ENCODE results near the gene CAPN10. TPM values are rescaled to one million over a fixed set of nuclear protein-coding genes. Genes with fewer than 3 reads are reported as not detected.

Gene CAPN10
- polyA plus RNA-seq, 1 donor (not counting 4 experiments of a cell fraction or from before 2014, with no cell fraction given): 7.1 TPM

DNA sequence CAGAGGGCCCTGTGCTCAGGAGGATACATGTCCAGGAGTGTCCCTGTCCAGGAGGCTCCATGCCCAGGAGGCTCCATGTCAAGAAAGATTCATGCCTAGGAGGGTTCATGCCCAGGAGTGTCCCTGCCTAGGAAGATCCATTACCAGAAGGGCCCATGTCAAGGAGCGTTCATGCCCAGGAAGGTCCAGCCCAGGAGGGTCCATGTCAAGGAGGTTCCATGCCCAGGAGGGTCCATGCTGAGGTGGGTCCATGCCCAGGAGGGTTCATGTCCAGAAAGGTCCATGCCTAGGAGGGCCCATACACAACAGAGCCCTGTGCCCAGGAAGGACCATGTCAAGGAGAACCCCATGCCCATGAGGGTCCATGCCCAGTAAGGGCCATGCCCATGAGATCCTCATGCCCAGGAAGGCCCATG, 45.8 kb downstream of the CAPN10 start:
- FAIRE-seq: no peak
- no peaks in the 10 kb centered on the region for H3K79me2 ChIP-seq (ENCODE audit: control insufficient read depth, insufficient read depth, low read length)
- H3K27ac ChIP-seq (ENCODE audit: control insufficient read depth, insufficient read depth, low read length): no peak overlapping the region
- H3K4me2 ChIP-seq (ENCODE audit: control insufficient read depth, extremely low read depth, insufficient read depth, low read depth, low read length): no peak overlapping the region
- no peaks in the 10 kb centered on the region for H3K36me3 ChIP-seq (ENCODE audit: control insufficient read depth in 2 of 2, extremely low read depth in 1 of 2, insufficient read depth in 2 of 2, low read length in 2 of 2)
- dilution Hi-C loops (cut with MboI; ENCODE audit: extremely low pct_ligation_motif_present, low sequenced_read_pairs): no loop called here
- peaks cover 3% of the 10 kb centered on the region for H3K9me3 ChIP-seq (ENCODE audit: control insufficient read depth, low read depth, low read length)
- DNase-seq (ENCODE audit: low read depth, low spot score): no peak
- no peaks in the 10 kb centered on the region for H3K4me1 ChIP-seq (ENCODE audit: control insufficient read depth, extremely low read depth, insufficient read depth, low read length)
- TF ChIP-seq, protein P1, sequence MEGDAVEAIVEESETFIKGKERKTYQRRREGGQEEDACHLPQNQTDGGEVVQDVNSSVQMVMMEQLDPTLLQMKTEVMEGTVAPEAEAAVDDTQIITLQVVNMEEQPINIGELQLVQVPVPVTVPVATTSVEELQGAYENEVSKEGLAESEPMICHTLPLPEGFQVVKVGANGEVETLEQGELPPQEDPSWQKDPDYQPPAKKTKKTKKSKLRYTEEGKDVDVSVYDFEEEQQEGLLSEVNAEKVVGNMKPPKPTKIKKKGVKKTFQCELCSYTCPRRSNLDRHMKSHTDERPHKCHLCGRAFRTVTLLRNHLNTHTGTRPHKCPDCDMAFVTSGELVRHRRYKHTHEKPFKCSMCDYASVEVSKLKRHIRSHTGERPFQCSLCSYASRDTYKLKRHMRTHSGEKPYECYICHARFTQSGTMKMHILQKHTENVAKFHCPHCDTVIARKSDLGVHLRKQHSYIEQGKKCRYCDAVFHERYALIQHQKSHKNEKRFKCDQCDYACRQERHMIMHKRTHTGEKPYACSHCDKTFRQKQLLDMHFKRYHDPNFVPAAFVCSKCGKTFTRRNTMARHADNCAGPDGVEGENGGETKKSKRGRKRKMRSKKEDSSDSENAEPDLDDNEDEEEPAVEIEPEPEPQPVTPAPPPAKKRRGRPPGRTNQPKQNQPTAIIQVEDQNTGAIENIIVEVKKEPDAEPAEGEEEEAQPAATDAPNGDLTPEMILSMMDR (optimal IDR thresholded peaks at IDR 0.05 in 1 of 3, IDR thresholded peaks at IDR 0.05 in 1 of 3, conservative IDR thresholded peaks at IDR 0.05 in 1 of 3; ENCODE audit: extremely low read depth in 1 of 3, insufficient read depth in 2 of 3, low read length in 3 of 3): no peak
- TF ChIP-seq EZH2 (IDR thresholded peaks at IDR 0.05; ENCODE audit: low read length): no peak
- no peak overlapping the region for H3K9ac ChIP-seq (ENCODE audit: control insufficient read depth, extremely low read depth, insufficient read depth, low read length)
- H3K9me1 ChIP-seq (ENCODE audit: control insufficient read depth, extremely low read depth, insufficient read depth, low read length): no peaks in the 10 kb centered on the region
- no peaks in the 10 kb centered on the region for H4K20me1 ChIP-seq (ENCODE audit: control insufficient read depth, extremely low read depth, insufficient read depth, low read length)
- no peak overlapping the region for H2AFZ ChIP-seq (ENCODE audit: control insufficient read depth, low read length)
- H3K27me3 ChIP-seq (ENCODE audit: control insufficient read depth, extremely low read depth, insufficient read depth, low read length): no peaks in the 10 kb centered on the region
- H3K4me3 ChIP-seq (ENCODE audit: control insufficient read depth in 2 of 3, extremely low read depth in 1 of 3, insufficient read depth in 2 of 3, low read depth in 1 of 3, low read length in 3 of 3): no peak overlapping the region

- Histone ChIP-seq H3K27ac (ENCODE audit: control insufficient read depth, insufficient read depth, low read length) (no peak overlapping the region), H3K9me3 (ENCODE audit: control insufficient read depth, low read depth, low read length) (peaks cover 3% of the 10 kb centered on the region), H3K27me3 (ENCODE audit: control insufficient read depth, extremely low read depth, insufficient read depth, low read length) (peaks cover 3% of the 10 kb centered on the region), H4K20me1 (ENCODE audit: control insufficient read depth, extremely low read depth, insufficient read depth, low read length) (no peaks in the 10 kb centered on the region), H3K4me3 (ENCODE audit: control insufficient read depth in 2 of 3, extremely low read depth in 1 of 3, insufficient read depth in 2 of 3, low read depth in 1 of 3, low read length in 3 of 3) (no peak overlapping the region), H3K79me2 (ENCODE audit: control insufficient read depth, insufficient read depth, low read length) (no peaks in the 10 kb centered on the region), H3K36me3 (ENCODE audit: control insufficient read depth in 2 of 2, extremely low read depth in 1 of 2, insufficient read depth in 2 of 2, low read length in 2 of 2) (no peaks in the 10 kb centered on the region), H3K4me1 (ENCODE audit: control insufficient read depth, extremely low read depth, insufficient read depth, low read length) (no peaks in the 10 kb centered on the region), H3K9ac (ENCODE audit: control insufficient read depth, extremely low read depth, insufficient read depth, low read length) (no peak overlapping the region), H3K4me2 (ENCODE audit: control insufficient read depth, extremely low read depth, insufficient read depth, low read depth, low read length) (no peak overlapping the region), H2AFZ (ENCODE audit: control insufficient read depth, low read length) (no peak overlapping the region), H3K9me1 (ENCODE audit: control insufficient read depth, extremely low read depth, insufficient read depth, low read length) (no peaks in the 10 kb centered on the region)
- FAIRE-seq (no peak), DNase-seq (ENCODE audit: low read depth, low spot score) (no peak)
- dilution Hi-C loops (cut with MboI; ENCODE audit: extremely low pct_ligation_motif_present, low sequenced_read_pairs): no loop called here
- no peak for TF ChIP-seq EZH2 (IDR thresholded peaks at IDR 0.05; ENCODE audit: low read length)
- TF ChIP-seq, protein P1 (optimal IDR thresholded peaks at IDR 0.05 in 1 of 3, IDR thresholded peaks at IDR 0.05 in 1 of 3, conservative IDR thresholded peaks at IDR 0.05 in 1 of 3; ENCODE audit: extremely low read depth in 1 of 3, insufficient read depth in 2 of 3, low read length in 3 of 3): no peak
Measured at GRCh38 chr2:240635121-240635997, 48.8 kb downstream of the CAPN10 start.

Data from keratinocyte (primary cell).